Kidney (tissue), 14 donors: ENCODE data around the gene PLCH1. TPM values are rescaled to one million over a fixed set of nuclear protein-coding genes. Genes with fewer than 3 reads are reported as not detected.

Experiments
- DNase-seq, 5 donors: peaks; one replicate each; pipeline ENCODE4 v3.0.0-alpha.2; 2013 to 2020
- FAIRE-seq: peaks from 2 replicates; lab custom pipeline; 2012; peaks lifted over from hg19 to GRCh38; lab: Jason Lieb, UNC
- H3K27ac ChIP-seq, 2 donors: one replicate each; pipeline ENCODE4 v1.7.0; 2013; ENCODE audit warnings: low read depth in 2 of 2, low read length in 2 of 2, inconsistent platforms in 1 of 2
- H3K27me3 ChIP-seq: one replicate; pipeline ENCODE4 v1.7.1; 2013; ENCODE audit warnings: low read length, inconsistent platforms; ENCODE audit not compliant: control insufficient read depth, insufficient read depth
- H3K36me3 ChIP-seq, 3 donors: one replicate each; pipeline versions ENCODE4 v1.7.0 to v1.7.1; 2013; ENCODE audit warnings: low read length in 3 of 3, control low read depth in 1 of 3, inconsistent platforms in 1 of 3; ENCODE audit not compliant: insufficient read depth in 3 of 3, control insufficient read depth in 2 of 3
- H3K4me1 ChIP-seq, 3 donors: one replicate each; pipeline versions ENCODE4 v1.7.0 to v1.7.1; 2013; ENCODE audit warnings: low read length in 3 of 3, inconsistent platforms in 1 of 3, low read depth in 1 of 3; ENCODE audit not compliant: control insufficient read depth in 2 of 3, insufficient read depth in 2 of 3
- H3K4me3 ChIP-seq, 3 donors: one replicate each; pipeline versions ENCODE4 v1.7.0 to v1.8.1; 2013; ENCODE audit warnings: low read length in 3 of 3, control low read depth in 1 of 3, inconsistent platforms in 1 of 3
- H3K9ac ChIP-seq, 3 donors: one replicate each; pipeline versions ENCODE4 v1.7.0 to v1.7.1; 2013; ENCODE audit warnings: low read length in 3 of 3, control low read depth in 1 of 3, inconsistent platforms in 1 of 3
- H3K9me3 ChIP-seq, 3 donors: one replicate each; pipeline versions ENCODE4 v1.7.0 to v1.7.1; 2013; ENCODE audit warnings: low read length in 3 of 3, control low read depth in 1 of 3, inconsistent platforms in 1 of 3; ENCODE audit not compliant: control insufficient read depth in 2 of 3, insufficient read depth in 1 of 3
- intact Hi-C: fragments of 100-400 bp; cut with DNase I; formaldehyde crosslinking; loops from one replicate; pipeline ENCODE4 v1.11.1; 2022
- polyA plus RNA-seq: library from polyadenylated mRNA; stranded (reverse); fragments of 350-450 nt; fragmentation: Illumina TruSeq; extraction: RNeasy Lipid Tissue Mini Kit (QIAGEN cat#74804); gene quantifications from one replicate; pipeline ENCODE4 v1.2.3, GENCODE V29; 2014; ENCODE audit warnings: low read depth, low replicate concordance; ENCODE audit not compliant: insufficient read depth
- total RNA-seq: library from RNA; stranded (reverse); fragmentation: NEBNext Ultra II Directional; extraction: Animal tissue kit (Norgen Biotek cat#: 25700); gene quantifications from one replicate; pipeline ENCODE4 v1.2.1, GENCODE V29; 2021
- TF ChIP-seq, protein P1 (sequence below): IDR thresholded peaks from 3 replicates; pipeline ENCODE4 v1.5.1; 2012; ENCODE audit warnings: mild to moderate bottlenecking, moderate library complexity, borderline replicate concordance; ENCODE audit not compliant: insufficient read depth; ENCODE audit errors: extremely low read depth
- donor health status: control.
- donor health status: control.
- donor health status: control.
- donor health status: control.
- donor health status: control.
- donor health status: DM: yes; HTN: yes; CAD: no.
- donor health status: Normal renal cell carcinoma (clear cell type).

The PLCH1 gene
- total and polyA plus RNA-seq, 2 donors from 2014 or later: 1.6 to 9.6 TPM

DNA sequence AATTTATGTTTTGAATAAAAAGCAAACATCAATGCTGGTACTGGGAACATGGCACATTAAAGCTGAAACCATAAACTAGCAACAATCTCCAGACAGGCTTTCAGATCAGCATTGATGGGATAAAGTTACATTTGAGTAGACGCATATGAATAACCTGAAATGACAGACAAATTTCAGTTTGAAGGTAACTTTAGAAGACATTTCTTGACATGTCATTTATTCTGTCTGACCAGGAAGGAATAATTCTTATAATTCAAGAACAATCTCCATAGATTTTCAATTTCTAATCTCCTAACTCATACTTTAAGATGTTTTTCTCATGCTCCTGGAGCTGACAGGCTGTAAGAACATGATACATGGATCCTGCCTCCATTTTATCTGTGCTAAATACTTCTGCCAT is 69.8 kb downstream of the PLCH1 start:
- TF ChIP-seq, protein P1, sequence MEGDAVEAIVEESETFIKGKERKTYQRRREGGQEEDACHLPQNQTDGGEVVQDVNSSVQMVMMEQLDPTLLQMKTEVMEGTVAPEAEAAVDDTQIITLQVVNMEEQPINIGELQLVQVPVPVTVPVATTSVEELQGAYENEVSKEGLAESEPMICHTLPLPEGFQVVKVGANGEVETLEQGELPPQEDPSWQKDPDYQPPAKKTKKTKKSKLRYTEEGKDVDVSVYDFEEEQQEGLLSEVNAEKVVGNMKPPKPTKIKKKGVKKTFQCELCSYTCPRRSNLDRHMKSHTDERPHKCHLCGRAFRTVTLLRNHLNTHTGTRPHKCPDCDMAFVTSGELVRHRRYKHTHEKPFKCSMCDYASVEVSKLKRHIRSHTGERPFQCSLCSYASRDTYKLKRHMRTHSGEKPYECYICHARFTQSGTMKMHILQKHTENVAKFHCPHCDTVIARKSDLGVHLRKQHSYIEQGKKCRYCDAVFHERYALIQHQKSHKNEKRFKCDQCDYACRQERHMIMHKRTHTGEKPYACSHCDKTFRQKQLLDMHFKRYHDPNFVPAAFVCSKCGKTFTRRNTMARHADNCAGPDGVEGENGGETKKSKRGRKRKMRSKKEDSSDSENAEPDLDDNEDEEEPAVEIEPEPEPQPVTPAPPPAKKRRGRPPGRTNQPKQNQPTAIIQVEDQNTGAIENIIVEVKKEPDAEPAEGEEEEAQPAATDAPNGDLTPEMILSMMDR: no peak
- Histone ChIP-seq H3K4me3 (no peak overlapping the region), H3K27ac (no peak overlapping the region), H3K9ac (no peak overlapping the region), H3K9me3 (no peaks in the 10 kb centered on the region), H3K27me3 (no peaks in the 10 kb centered on the region), H3K36me3 (no peaks in the 10 kb centered on the region), H3K4me1 (no peaks in the 10 kb centered on the region)
- intact Hi-C loops: no loop called here
- DNase-seq (no peak), FAIRE-seq (no peak)

DNA sequence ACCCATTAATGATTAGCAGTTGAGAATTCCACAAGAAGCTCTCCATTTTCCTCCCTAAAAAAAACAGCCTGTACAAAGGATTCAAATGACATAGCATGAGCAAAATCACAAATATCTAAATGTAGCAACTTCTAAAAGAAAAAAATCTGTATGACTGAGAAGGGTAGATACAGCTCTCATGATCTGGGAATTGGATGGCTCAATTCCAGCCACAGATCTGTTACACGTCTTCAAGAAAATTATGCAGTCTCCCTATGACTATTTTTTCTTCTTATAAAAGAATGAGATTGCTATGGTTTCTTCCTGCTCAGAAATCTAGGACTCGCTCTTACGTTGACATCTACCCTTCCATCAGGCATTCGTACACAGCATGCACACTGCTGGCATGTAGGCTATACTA is 71.5 kb downstream of the PLCH1 start:
- intact Hi-C loops: no loop called here
- no peaks in the 10 kb centered on the region for H3K9me3 ChIP-seq
- H3K9ac ChIP-seq: no peak overlapping the region
- TF ChIP-seq, protein P1: no peak
- H3K27me3 ChIP-seq: no peaks in the 10 kb centered on the region
- H3K36me3 ChIP-seq: no peaks in the 10 kb centered on the region
- no peak for FAIRE-seq
- H3K27ac ChIP-seq: no peak overlapping the region
- H3K4me1 ChIP-seq: no peaks in the 10 kb centered on the region
- no peak overlapping the region for H3K4me3 ChIP-seq
- DNase-seq: no peak

DNA sequence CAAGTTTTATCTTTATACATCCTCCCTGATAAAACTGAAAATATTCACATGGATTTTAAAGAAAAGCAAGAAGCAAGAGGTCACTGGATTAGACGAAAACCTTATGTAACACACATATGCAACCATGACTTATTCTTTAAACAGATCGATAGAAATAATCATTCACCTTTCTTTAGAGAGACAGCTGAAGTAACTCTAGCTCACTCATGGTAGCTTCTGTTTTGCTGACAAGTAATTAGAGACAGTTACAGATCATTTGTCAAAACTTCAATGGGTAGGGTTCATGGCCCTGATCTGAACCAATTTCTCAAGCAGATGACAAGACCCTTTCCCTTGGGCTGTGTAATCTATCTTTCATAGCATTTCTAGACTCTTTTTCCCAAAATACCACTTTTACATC is 74.5 kb downstream of the PLCH1 start:
- intact Hi-C loops: no loop called here
- no peaks in the 10 kb centered on the region for H3K4me1 ChIP-seq
- TF ChIP-seq, protein P1: no peak
- H3K36me3 ChIP-seq: no peaks in the 10 kb centered on the region
- H3K9me3 ChIP-seq: no peaks in the 10 kb centered on the region
- H3K27me3 ChIP-seq: no peaks in the 10 kb centered on the region
- no peak overlapping the region for H3K27ac ChIP-seq
- FAIRE-seq (no peak), DNase-seq (no peak)
- H3K9ac ChIP-seq: no peak overlapping the region
- H3K4me3 ChIP-seq: no peak overlapping the region

DNA sequence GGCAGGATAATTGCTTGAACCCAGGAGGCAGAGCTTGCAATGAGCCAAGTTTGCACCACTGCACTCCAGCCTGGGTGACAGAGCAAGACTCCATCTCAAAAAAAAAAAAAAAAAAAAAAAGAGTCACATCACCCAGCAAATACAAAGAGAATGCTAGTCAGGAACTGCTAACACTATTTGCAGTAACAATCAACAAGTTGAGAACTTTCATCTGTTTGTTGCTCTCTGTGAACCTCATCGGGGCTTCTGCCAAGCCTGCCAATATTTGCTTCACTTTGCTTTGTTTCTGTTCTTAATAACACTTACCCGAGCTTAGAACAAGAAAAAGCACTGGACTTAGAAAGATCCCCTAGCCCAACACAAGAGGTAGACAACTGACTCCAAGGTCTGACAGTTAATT is 76.9 kb downstream of the PLCH1 start:
- DNase-seq: no peak
- no peak overlapping the region for H3K4me3 ChIP-seq

More for the DNA sequence above, 76.9 kb downstream of the PLCH1 start:
- no peaks in the 10 kb centered on the region for H3K4me1 ChIP-seq
- no peaks in the 10 kb centered on the region for H3K27me3 ChIP-seq
- no peaks in the 10 kb centered on the region for H3K36me3 ChIP-seq
- H3K9ac ChIP-seq: no peak overlapping the region
- no peak overlapping the region for H3K27ac ChIP-seq
- intact Hi-C loops: no loop called here
- TF ChIP-seq, protein P1: no peak
- no peak for FAIRE-seq
- no peaks in the 10 kb centered on the region for H3K9me3 ChIP-seq
